OCI-LY7 (cell line): ENCODE data around the gene MAGI1. TPM values are rescaled to one million over a fixed set of nuclear protein-coding genes. Genes with fewer than 3 reads are reported as not detected.

Experiments used
- BruUV-seq: library from RNA; stranded (reverse); fragments of 400-500 nt; replicated peaks from 2 replicates; lab custom pipeline; 2021; lab: Mats Ljungman, UMichigan
- CTCF ChIA-PET: fragments of 300-600 bp; sonication (Branson Sonifier 250); formaldehyde crosslinking; loops from one replicate; lab custom pipeline; 2022; ENCODE audit warnings: antibody characterized with exemption; ENCODE audit not compliant: unreplicated experiment; lab: Charles Lee
- POLR2A ChIA-PET: fragments of 300-600 bp; sonication (Branson Sonifier 250); formaldehyde crosslinking; loops from one replicate; lab custom pipeline; 2022; ENCODE audit warnings: antibody characterized with exemption; lab: Charles Lee
- DNase-seq: peaks from one replicate; pipeline ENCODE4 v3.0.0-alpha.2; 2015; ENCODE audit warnings: low spot score
- H2AFZ ChIP-seq: fragments of 200-600 bp; sonication (generic), shearing (Covaris generic); 2 replicates; pipeline ENCODE4 v1.6.1; 2014; ENCODE audit warnings: mild to moderate bottlenecking, antibody characterized with exemption, low read length, moderate library complexity
- H3K27ac ChIP-seq: fragments of 200-600 bp; sonication (generic); 2 replicates; pipeline ENCODE4 v1.5.1; 2014; ENCODE audit warnings: mixed run types, low read depth, mild to moderate bottlenecking, moderate library complexity, low read length, inconsistent platforms; ENCODE audit not compliant: poor library complexity, severe bottlenecking
- H3K36me3 ChIP-seq: fragments of 200-600 bp; sonication (generic); 2 replicates; pipeline ENCODE4 v1.6.1; 2014; ENCODE audit warnings: mild to moderate bottlenecking, antibody characterized with exemption, low read length, moderate library complexity, mixed read lengths; ENCODE audit not compliant: insufficient read depth
- H3K4me1 ChIP-seq: fragments of 200-600 bp; sonication (generic); 2 replicates; pipeline ENCODE4 v1.5.1; 2014; ENCODE audit warnings: mild to moderate bottlenecking, low read length; ENCODE audit not compliant: insufficient read depth, poor library complexity, severe bottlenecking
- H3K4me2 ChIP-seq: fragments of 200-600 bp; sonication (generic); 2 replicates; pipeline ENCODE4 v1.6.1; 2014; ENCODE audit warnings: mild to moderate bottlenecking, low read length
- H3K4me3 ChIP-seq: fragments of 200-600 bp; sonication (generic); 2 replicates; pipeline ENCODE4 v1.5.1; 2014; ENCODE audit warnings: mild to moderate bottlenecking, low read depth, low read length; ENCODE audit not compliant: poor library complexity, severe bottlenecking
- H3K79me2 ChIP-seq: fragments of 200-600 bp; sonication (generic); 2 replicates; pipeline ENCODE4 v1.6.1; 2016; ENCODE audit warnings: low read depth, mild to moderate bottlenecking, low read length, moderate library complexity, mixed read lengths; ENCODE audit not compliant: insufficient read depth
- H3K9me2 ChIP-seq: fragments of 200-600 bp; sonication (generic); 2 replicates; pipeline ENCODE4 v1.6.1; 2016; ENCODE audit warnings: mild to moderate bottlenecking, low read length, mixed read lengths; ENCODE audit not compliant: insufficient read depth
- H3K9me3 ChIP-seq: fragments of 200-600 bp; sonication (generic); 2 replicates; pipeline ENCODE4 v1.6.1; 2014; ENCODE audit warnings: mild to moderate bottlenecking, mixed run types, low read length, mixed read lengths
- H4K20me1 ChIP-seq: fragments of 200-600 bp; sonication (generic); 2 replicates; pipeline ENCODE4 v1.6.1; 2014; ENCODE audit warnings: mild to moderate bottlenecking, antibody characterized with exemption, low read length, moderate library complexity, mixed read lengths; ENCODE audit not compliant: insufficient read depth
- EZH2phosphoT487 ChIP-seq: fragments of 200-600 bp; sonication (generic); IDR thresholded peaks from 2 replicates; pipeline ENCODE4 v1.6.1; 2018; ENCODE audit warnings: low read depth, borderline replicate concordance, mild to moderate bottlenecking, mixed run types, antibody characterized with exemption, low read length, moderate library complexity, mixed read lengths
- intact Hi-C: fragments of 100-400 bp; cut with micrococcal nuclease; formaldehyde crosslinking; loops from one replicate; pipeline ENCODE4 v1.10.0; 2022; ENCODE audit not compliant: unreplicated experiment
- total RNA-seq, 2 experiments: library from RNA; depleted of rRNA in 1 of 2; stranded (reverse); fragments of >200 nt in 1 of 2; shearing (Covaris generic) in 1 of 2; gene quantifications; 2 replicates each; pipeline ENCODE4 v1.2.3, GENCODE V29; 2014 to 2022
- TF ChIP-seq, protein P1 (sequence below): fragments of 200-600 bp; sonication (generic); conservative IDR thresholded peaks from 2 replicates; pipeline ENCODE4 v1.5.1; 2014; ENCODE audit warnings: mild to moderate bottlenecking, antibody characterized with exemption, low read length, moderate library complexity, mixed read lengths

The MAGI1 gene
- total RNA-seq, 2 experiments from 2014 or later: 0.63 to 2.5 TPM

DNA sequence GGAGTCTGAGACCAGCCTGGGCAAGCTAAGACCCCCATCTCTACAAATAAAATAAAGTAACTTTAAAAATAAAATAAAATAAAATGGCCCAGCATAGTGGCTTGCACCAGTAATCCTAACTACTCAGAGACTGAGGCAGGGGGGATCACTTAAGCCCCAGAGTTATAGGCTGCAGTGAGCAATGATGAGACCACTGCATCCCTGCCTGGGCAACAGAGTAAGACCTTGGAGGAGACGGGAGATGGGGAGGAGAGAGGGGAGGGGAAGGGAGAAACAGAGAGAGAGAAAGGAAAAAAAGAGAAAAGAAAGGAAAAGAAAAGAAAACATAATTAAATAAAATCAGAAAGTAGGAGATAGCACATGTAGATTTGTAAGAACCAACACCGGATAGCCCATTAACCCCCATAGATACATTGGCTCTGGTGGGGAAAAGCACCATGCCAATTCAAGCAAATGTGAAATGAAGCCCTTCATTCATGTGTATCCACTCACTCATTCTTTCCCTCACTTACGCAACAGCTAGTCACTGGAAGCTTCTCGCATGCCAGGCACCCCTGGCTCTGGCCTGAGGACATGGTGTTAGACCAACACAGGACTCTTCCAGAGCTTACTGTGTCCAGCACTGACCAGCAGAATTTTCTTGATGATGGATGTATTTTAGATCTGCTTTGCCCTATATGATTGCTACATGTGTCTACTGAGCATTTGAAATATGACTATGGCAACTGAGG lies 183.2 kb downstream of the MAGI1 start:
- H4K20me1 ChIP-seq: no peaks in the 10 kb centered on the region
- H3K9me2 ChIP-seq: no peaks in the 10 kb centered on the region
- H3K27ac ChIP-seq: no peak overlapping the region
- no peaks in the 10 kb centered on the region for H3K36me3 ChIP-seq
- H3K4me3 ChIP-seq: no peak overlapping the region
- H2AFZ ChIP-seq: no peak overlapping the region
- no peaks in the 10 kb centered on the region for H3K4me1 ChIP-seq
- intact Hi-C loops: no loop called here
- no peak overlapping the region for H3K4me2 ChIP-seq
- H3K79me2 ChIP-seq: no peaks in the 10 kb centered on the region
- BruUV-seq: no TSS peak
- ChIA-PET POLR2A (no interaction called here), CTCF (no interaction called here)
- no peak for DNase-seq
- no peaks in the 10 kb centered on the region for H3K9me3 ChIP-seq
- TF ChIP-seq, protein P1, sequence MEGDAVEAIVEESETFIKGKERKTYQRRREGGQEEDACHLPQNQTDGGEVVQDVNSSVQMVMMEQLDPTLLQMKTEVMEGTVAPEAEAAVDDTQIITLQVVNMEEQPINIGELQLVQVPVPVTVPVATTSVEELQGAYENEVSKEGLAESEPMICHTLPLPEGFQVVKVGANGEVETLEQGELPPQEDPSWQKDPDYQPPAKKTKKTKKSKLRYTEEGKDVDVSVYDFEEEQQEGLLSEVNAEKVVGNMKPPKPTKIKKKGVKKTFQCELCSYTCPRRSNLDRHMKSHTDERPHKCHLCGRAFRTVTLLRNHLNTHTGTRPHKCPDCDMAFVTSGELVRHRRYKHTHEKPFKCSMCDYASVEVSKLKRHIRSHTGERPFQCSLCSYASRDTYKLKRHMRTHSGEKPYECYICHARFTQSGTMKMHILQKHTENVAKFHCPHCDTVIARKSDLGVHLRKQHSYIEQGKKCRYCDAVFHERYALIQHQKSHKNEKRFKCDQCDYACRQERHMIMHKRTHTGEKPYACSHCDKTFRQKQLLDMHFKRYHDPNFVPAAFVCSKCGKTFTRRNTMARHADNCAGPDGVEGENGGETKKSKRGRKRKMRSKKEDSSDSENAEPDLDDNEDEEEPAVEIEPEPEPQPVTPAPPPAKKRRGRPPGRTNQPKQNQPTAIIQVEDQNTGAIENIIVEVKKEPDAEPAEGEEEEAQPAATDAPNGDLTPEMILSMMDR: no peak
- TF ChIP-seq EZH2phosphoT487: no peak

DNA sequence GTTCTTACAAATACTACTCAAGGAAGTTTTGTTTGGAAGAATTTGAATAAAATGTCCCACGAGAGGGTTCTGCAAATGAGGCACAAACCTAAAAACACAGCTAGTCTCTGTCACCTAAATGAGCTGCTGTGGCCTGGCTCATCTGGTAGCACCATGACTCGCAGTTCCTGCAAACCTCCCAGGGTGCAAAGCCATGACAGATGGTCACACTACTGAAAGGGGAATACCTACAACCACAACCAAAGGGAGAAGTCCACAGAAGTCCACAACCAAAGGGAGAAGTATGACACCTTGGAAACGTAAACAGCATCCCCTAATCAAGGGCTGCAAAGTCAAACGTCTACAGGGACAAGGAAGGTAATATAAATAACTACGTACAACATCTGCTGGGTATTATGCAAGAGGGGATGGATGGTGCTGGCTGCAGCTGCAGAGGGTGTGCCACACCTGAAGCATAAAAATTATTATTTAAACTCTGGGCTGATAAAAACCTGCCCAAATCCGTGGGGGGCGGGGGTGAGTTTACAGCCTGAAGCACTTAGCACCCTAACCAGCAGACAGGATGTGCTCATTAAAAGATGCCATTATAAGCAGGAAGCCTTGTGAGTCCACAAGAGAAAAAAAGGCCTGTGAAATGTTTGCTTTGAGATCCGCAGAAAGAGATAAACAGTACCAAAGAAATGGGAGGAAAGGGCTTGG lies 184.0 kb downstream of the MAGI1 start:
- intact Hi-C loops: no loop called here
- no peak for DNase-seq
- TF ChIP-seq EZH2phosphoT487: no peak
- TF ChIP-seq, protein P1: no peak
- Histone ChIP-seq H3K9me3 (no peaks in the 10 kb centered on the region), H3K36me3 (no peaks in the 10 kb centered on the region), H3K4me2 (no peak overlapping the region), H3K27ac (no peak overlapping the region), H3K79me2 (no peaks in the 10 kb centered on the region), H3K4me1 (no peaks in the 10 kb centered on the region), H3K9me2 (no peaks in the 10 kb centered on the region), H4K20me1 (no peaks in the 10 kb centered on the region), H3K4me3 (no peak overlapping the region), H2AFZ (no peak overlapping the region)
- ChIA-PET CTCF (no interaction called here), POLR2A (interaction anchor here (1.0 kb wide), 1 partner anchor 63 kb away, joined by 3 read pairs; no protein-coding TSS in a partner anchor)
- no TSS peak for BruUV-seq

DNA sequence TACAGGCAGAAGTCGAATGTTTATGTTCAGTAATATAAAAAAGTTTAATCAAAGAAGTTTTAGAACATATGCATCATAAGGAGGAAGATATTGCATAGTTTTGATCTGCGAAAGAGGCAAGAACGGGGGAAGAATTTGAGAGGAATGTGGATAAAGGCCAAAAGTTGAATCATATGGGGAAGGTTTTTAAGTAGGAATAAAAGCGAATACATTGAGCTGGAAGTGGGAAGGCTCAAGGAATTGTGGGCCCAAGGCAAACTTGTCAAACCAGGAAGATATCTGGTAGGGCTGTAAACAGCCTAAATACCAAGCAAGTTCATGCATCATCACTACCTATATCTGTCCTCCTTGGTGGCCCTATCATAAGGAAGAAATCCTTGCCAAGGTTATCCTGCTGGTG lies 186.9 kb downstream of the MAGI1 start:
- no peak for DNase-seq
- POLR2A ChIA-PET: interaction anchor here (0.8 kb wide), 1 partner anchor 211 kb away, joined by 3 read pairs; no protein-coding TSS in a partner anchor
- TF ChIP-seq EZH2phosphoT487: no peak
- TF ChIP-seq, protein P1: no peak

More for the DNA sequence above, 186.9 kb downstream of the MAGI1 start:
- Histone ChIP-seq H3K4me1 (no peaks in the 10 kb centered on the region), H3K4me2 (no peak overlapping the region), H3K79me2 (no peaks in the 10 kb centered on the region), H3K9me3 (no peaks in the 10 kb centered on the region), H3K27ac (no peak overlapping the region), H3K4me3 (no peak overlapping the region), H4K20me1 (no peaks in the 10 kb centered on the region), H3K9me2 (no peaks in the 10 kb centered on the region), H3K36me3 (no peaks in the 10 kb centered on the region), H2AFZ (no peak overlapping the region)
- intact Hi-C loops: no loop called here
- no TSS peak for BruUV-seq
- CTCF ChIA-PET: no interaction called here
